IPS-18c (cell line): ENCODE measurements around the gene TCEA3.
A peak's percentile ranks its signal among the peaks of the same experiment; 100 is the strongest.

Source experiments
- H3K4me3 ChIP-seq: 2 replicates; pipeline ENCODE4 v1.7.0; 2013; ENCODE audit warnings: low read depth, mild to moderate bottlenecking, low read length, moderate library complexity; ENCODE audit not compliant: insufficient read depth
- H3K9me3 ChIP-seq: one replicate; pipeline ENCODE4 v1.6.1; 2013; ENCODE audit warnings: mild to moderate bottlenecking, low read length, moderate library complexity; ENCODE audit not compliant: control insufficient read depth, insufficient read depth

Gene TCEA3

GRCh38 chr1:23341931-23342692 is 82.4 kb downstream of the TCEA3 start:
- Histone ChIP-seq H3K4me3 (peak overlapping the region; percentile 74; the same call in 1 of the 2 replicates), H3K9me3 (no peaks in the 10 kb centered on the region)

GRCh38 chr1:23339632-23340031 is 84.9 kb downstream of the TCEA3 start:
- Histone ChIP-seq H3K4me3 (no peak overlapping the region), H3K9me3 (no peaks in the 10 kb centered on the region)

GRCh38 chr1:23337869-23338268 is 86.7 kb downstream of the TCEA3 start:
- Histone ChIP-seq H3K9me3 (no peaks in the 10 kb centered on the region), H3K4me3 (no peak overlapping the region)

GRCh38 chr1:23331713-23332112 is 92.8 kb downstream of the TCEA3 start:
- H3K4me3 ChIP-seq: no peak overlapping the region
- no peaks in the 10 kb centered on the region for H3K9me3 ChIP-seq
